ENCODE data around the gene SLC39A2. TPM values are rescaled to one million over a fixed set of nuclear protein-coding genes. Genes with fewer than 3 reads are reported as not detected.

Gene SLC39A2
- total and polyA plus RNA-seq, 2 experiments from 2014 or later: 4.2 to 6.2 TPM

- no peak for TF ChIP-seq CTCF (IDR thresholded peaks at IDR 0.05; ENCODE audit: poor library complexity)
- TF ChIP-seq EZH2 (IDR thresholded peaks at IDR 0.05; ENCODE audit: borderline replicate concordance): no peak
- TF ChIP-seq EZH2phosphoT487 (IDR thresholded peaks at IDR 0.05; ENCODE audit: low read depth, severe bottlenecking, unreplicated experiment): no peak
Observed at GRCh38 chr14:21029917-21030316, 30.8 kb downstream of the SLC39A2 start, which contains the start of gene TPPP2. TPPP2 (plus strand) TSS chr14:21030217; CDS start chr14:21030582, 365 bp downstream.

GRCh38 chr14:21030531-21030930 is 31.4 kb downstream of the SLC39A2 start:
- WGBS (ENCODE audit: low lambda C conversion rate, missing lambda C conversion rate): 88% methylated on average over 12 of the region's 12 CpGs
- DNase-seq (ENCODE audit: low spot score): no peak

More at GRCh38 chr14:21029917-21030316, 30.8 kb downstream of the SLC39A2 start, which contains the start of gene TPPP2:
- no peak for DNase-seq (ENCODE audit: low spot score)
- Histone ChIP-seq H4K20me1 (ENCODE audit: insufficient read depth, poor library complexity, severe bottlenecking) (no peaks in the 10 kb centered on the region), H3K27me3 (no peaks in the 10 kb centered on the region), H3K4me2 (no peak within 1 kb of the TSS), H3K79me2 (no peaks in the 10 kb centered on the region), H3K9me3 (ENCODE audit: low read depth) (no peaks in the 10 kb centered on the region), H2AFZ (no peak within 1 kb of the TSS), H3K27ac (no peak within 1 kb of the TSS), H3K4me1 (ENCODE audit: insufficient read depth) (peaks cover 16% of the 10 kb centered on the region), H3K36me3 (replicated peaks; ENCODE audit: insufficient read depth, low read depth) (no peaks in the 10 kb centered on the region), H3K4me3 (no peak within 1 kb of the TSS), H3K9me2 (replicated peaks; ENCODE audit: insufficient read depth) (no peaks in the 10 kb centered on the region)
- 98% methylated on average over 5 of the region's 5 CpGs for WGBS (ENCODE audit: low lambda C conversion rate, missing lambda C conversion rate)

GRCh38 chr14:21032326-21033132 is 33.4 kb downstream of the SLC39A2 start:
- no peak for DNase-seq (ENCODE audit: low spot score)
- H3K9me2 ChIP-seq (replicated peaks; ENCODE audit: insufficient read depth): no peaks in the 10 kb centered on the region
- TF ChIP-seq CTCF (IDR thresholded peaks at IDR 0.05; ENCODE audit: poor library complexity) (no peak), EZH2 (IDR thresholded peaks at IDR 0.05; ENCODE audit: borderline replicate concordance) (no peak), EZH2phosphoT487 (IDR thresholded peaks at IDR 0.05; ENCODE audit: low read depth, severe bottlenecking, unreplicated experiment) (no peak)

More at GRCh38 chr14:21030531-21030930, 31.4 kb downstream of the SLC39A2 start:
- Histone ChIP-seq H3K4me3 (no peak overlapping the region), H4K20me1 (ENCODE audit: insufficient read depth, poor library complexity, severe bottlenecking) (no peaks in the 10 kb centered on the region), H3K4me2 (no peak overlapping the region), H2AFZ (no peak overlapping the region), H3K27me3 (no peaks in the 10 kb centered on the region), H3K9me3 (ENCODE audit: low read depth) (no peaks in the 10 kb centered on the region), H3K79me2 (no peaks in the 10 kb centered on the region), H3K36me3 (replicated peaks; ENCODE audit: insufficient read depth, low read depth) (no peaks in the 10 kb centered on the region), H3K4me1 (ENCODE audit: insufficient read depth) (peaks cover 12% of the 10 kb centered on the region), H3K9me2 (replicated peaks; ENCODE audit: insufficient read depth) (no peaks in the 10 kb centered on the region), H3K27ac (no peak overlapping the region)
- TF ChIP-seq EZH2phosphoT487 (IDR thresholded peaks at IDR 0.05; ENCODE audit: low read depth, severe bottlenecking, unreplicated experiment) (no peak), EZH2 (IDR thresholded peaks at IDR 0.05; ENCODE audit: borderline replicate concordance) (no peak), CTCF (IDR thresholded peaks at IDR 0.05; ENCODE audit: poor library complexity) (no peak)

More at GRCh38 chr14:21032326-21033132, 33.4 kb downstream of the SLC39A2 start:
- no peaks in the 10 kb centered on the region for H3K27me3 ChIP-seq
- no peaks in the 10 kb centered on the region for H4K20me1 ChIP-seq (ENCODE audit: insufficient read depth, poor library complexity, severe bottlenecking)
- no peaks in the 10 kb centered on the region for H3K4me1 ChIP-seq (ENCODE audit: insufficient read depth)
- no peak overlapping the region for H3K4me3 ChIP-seq
- no peak overlapping the region for H3K27ac ChIP-seq
- no peaks in the 10 kb centered on the region for H3K9me3 ChIP-seq (ENCODE audit: low read depth)
- H3K36me3 ChIP-seq (replicated peaks; ENCODE audit: insufficient read depth, low read depth): no peaks in the 10 kb centered on the region
- H2AFZ ChIP-seq: no peak overlapping the region
- no peak overlapping the region for H3K4me2 ChIP-seq
- no peaks in the 10 kb centered on the region for H3K79me2 ChIP-seq
- 89% methylated on average over 5 of the region's 5 CpGs for WGBS (ENCODE audit: low lambda C conversion rate, missing lambda C conversion rate)
